ENCODE data around the gene C16orf96.

Gene C16orf96

GRCh38 chr16:4623593-4623992 lies 67.5 kb downstream of the C16orf96 start:
- DNase-seq: no peak

GRCh38 chr16:4624015-4624826 lies 68.1 kb downstream of the C16orf96 start, which contains the start of gene MGRN1:
Gene MGRN1 (plus strand): TSS chr16:4624826. CDS start chr16:4624961, 135 bp downstream.
- peak; percentile 88 for DNase-seq

GRCh38 chr16:4624827-4625559 lies 68.9 kb downstream of the C16orf96 start:
- peak; percentile 70 for DNase-seq

- DNase-seq: no peak
These were observed 69.5 kb downstream of the C16orf96 start for GRCh38 chr16:4625560-4626159.

GRCh38 chr16:4626396-4626795 lies 70.3 kb downstream of the C16orf96 start:
- DNase-seq: no peak

- no peak for DNase-seq
These were observed 72.1 kb downstream of the C16orf96 start for GRCh38 chr16:4628283-4628682.

GRCh38 chr16:4631444-4631843 lies 75.3 kb downstream of the C16orf96 start:
- no peak for DNase-seq

- DNase-seq: no peak
These were observed 77.9 kb downstream of the C16orf96 start for GRCh38 chr16:4633910-4634635.

GRCh38 chr16:4634768-4635167 lies 78.6 kb downstream of the C16orf96 start:
- no peak for DNase-seq

GRCh38 chr16:4636196-4636595 lies 80.1 kb downstream of the C16orf96 start:
- no peak for DNase-seq

GRCh38 chr16:4637501-4638166 lies 81.5 kb downstream of the C16orf96 start:
- DNase-seq: no peak

GRCh38 chr16:4639899-4640509 lies 83.9 kb downstream of the C16orf96 start:
- no peak for DNase-seq

GRCh38 chr16:4640572-4641305 lies 84.6 kb downstream of the C16orf96 start:
- DNase-seq: no peak

GRCh38 chr16:4641306-4641687 lies 85.2 kb downstream of the C16orf96 start:
- DNase-seq: no peak

- DNase-seq: no peak
These were observed 85.8 kb downstream of the C16orf96 start for GRCh38 chr16:4641895-4642294.

GRCh38 chr16:4646773-4647643 lies 90.9 kb downstream of the C16orf96 start:
- DNase-seq: no peak

- no peak for DNase-seq
These were observed 91.5 kb downstream of the C16orf96 start for GRCh38 chr16:4647644-4647980.

- DNase-seq: no peak
These were observed 92.8 kb downstream of the C16orf96 start for GRCh38 chr16:4648917-4649316.

GRCh38 chr16:4649744-4650442 lies 93.8 kb downstream of the C16orf96 start:
- DNase-seq: no peak
